ENCODE data around the gene FAM162A.
"Not testable (repeated sequence)": the region's sequence is repeated elsewhere in the genome, so short reads cannot be mapped to it uniquely, and the experiment has no call there.

Gene FAM162A

GRCh38 chr3:122415762-122416654 lies 32.0 kb downstream of the FAM162A start, which contains the start of gene WDR5B:
TSS of gene WDR5B (minus strand) at chr3:122416062. CDS start at chr3:122415528, 534 bp downstream.
- in situ Hi-C loops (cut with MboI; ENCODE audit: low sequenced_read_pairs), result no loop called here

- in situ Hi-C loops (cut with MboI; ENCODE audit: low sequenced_read_pairs), result no loop called here
Observed at GRCh38 chr3:122416966-122417365, 33.0 kb downstream of the FAM162A start.

- in situ Hi-C loops (cut with MboI; ENCODE audit: low sequenced_read_pairs), result no loop called here
Observed at GRCh38 chr3:122421101-122421500, 37.1 kb downstream of the FAM162A start.

DNA sequence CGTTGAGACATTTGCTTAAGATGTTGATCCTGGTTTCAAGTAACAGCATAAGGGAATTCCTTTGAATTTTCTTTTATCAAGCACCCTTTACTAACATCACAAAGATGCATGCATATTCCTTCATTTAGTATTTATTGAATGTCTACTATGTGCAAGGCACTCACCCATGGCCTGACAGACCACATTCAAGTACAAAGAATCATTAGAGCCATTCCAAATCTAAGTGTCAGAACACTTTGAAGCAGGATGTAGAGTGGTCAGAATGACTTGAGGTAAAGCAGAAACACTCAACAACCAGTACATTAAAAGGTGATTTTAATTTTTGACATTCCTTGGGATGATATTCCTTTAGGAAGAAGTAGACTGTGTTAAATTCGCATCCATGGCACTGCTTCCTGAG lies 37.9 kb downstream of the FAM162A start:
- in situ Hi-C loops (cut with MboI; ENCODE audit: low sequenced_read_pairs), result no loop called here

GRCh38 chr3:122427857-122428471 lies 44.0 kb downstream of the FAM162A start:
- in situ Hi-C loops (cut with MboI; ENCODE audit: low sequenced_read_pairs), result no loop called here

GRCh38 chr3:122430371-122430770 lies 46.4 kb downstream of the FAM162A start:
- in situ Hi-C loops (cut with MboI; ENCODE audit: low sequenced_read_pairs), result no loop called here

DNA sequence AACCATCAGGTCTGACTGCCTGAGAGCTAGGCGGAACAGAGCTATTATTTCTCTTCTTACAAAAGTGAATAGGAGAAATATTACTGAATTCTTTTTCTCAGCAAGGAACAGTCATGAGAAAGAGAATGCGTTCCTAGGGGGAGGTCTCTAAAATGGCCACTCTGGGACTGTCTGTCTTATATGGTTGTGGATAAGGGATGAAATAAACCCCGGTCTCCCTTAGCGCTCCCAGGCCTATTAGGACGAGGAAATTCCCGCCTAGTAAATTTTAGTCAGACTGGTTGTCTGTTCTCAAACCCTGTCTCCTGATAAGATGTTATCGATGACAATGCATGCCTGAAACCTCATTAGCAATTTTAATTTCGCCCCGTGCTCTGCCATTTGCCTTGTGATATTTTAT lies 52.0 kb downstream of the FAM162A start:
- in situ Hi-C loops (cut with MboI; ENCODE audit: low sequenced_read_pairs), result no loop called here

DNA sequence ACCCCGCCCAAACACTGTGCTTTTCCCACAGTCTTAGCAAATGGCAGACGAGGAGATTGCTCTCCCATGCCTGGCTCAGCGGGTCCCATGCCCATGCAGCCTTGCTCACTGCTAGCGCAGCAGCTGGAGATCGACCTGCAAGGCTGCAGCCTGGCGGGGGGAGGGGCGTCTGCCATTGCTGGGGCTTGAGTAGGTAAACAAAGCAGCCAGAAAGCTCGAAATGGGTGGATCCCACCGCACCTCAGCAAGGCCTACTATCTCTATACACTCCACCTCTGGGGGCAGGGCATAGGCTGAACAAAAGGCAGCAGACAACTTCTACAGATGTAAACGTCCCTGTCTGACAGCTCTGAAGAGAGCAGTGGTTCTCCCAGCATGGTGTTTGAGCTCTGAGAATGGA lies 59.1 kb downstream of the FAM162A start:
- in situ Hi-C loops (cut with MboI; ENCODE audit: low sequenced_read_pairs), result no loop called here

GRCh38 chr3:122443762-122444490 lies 59.9 kb downstream of the FAM162A start:
- in situ Hi-C loops (cut with MboI; ENCODE audit: low sequenced_read_pairs), result not testable (repeated sequence)

GRCh38 chr3:122444491-122444887 lies 60.5 kb downstream of the FAM162A start:
- in situ Hi-C loops (cut with MboI; ENCODE audit: low sequenced_read_pairs), result not testable (repeated sequence)

- in situ Hi-C loops (cut with MboI; ENCODE audit: low sequenced_read_pairs), result not testable (repeated sequence)
Observed at GRCh38 chr3:122448218-122448617, 64.2 kb downstream of the FAM162A start.

GRCh38 chr3:122451371-122451770 lies 67.4 kb downstream of the FAM162A start:
- in situ Hi-C loops (cut with MboI; ENCODE audit: low sequenced_read_pairs), result no loop called here

GRCh38 chr3:122456074-122456473 lies 72.1 kb downstream of the FAM162A start:
- in situ Hi-C loops (cut with MboI; ENCODE audit: low sequenced_read_pairs), result no loop called here

DNA sequence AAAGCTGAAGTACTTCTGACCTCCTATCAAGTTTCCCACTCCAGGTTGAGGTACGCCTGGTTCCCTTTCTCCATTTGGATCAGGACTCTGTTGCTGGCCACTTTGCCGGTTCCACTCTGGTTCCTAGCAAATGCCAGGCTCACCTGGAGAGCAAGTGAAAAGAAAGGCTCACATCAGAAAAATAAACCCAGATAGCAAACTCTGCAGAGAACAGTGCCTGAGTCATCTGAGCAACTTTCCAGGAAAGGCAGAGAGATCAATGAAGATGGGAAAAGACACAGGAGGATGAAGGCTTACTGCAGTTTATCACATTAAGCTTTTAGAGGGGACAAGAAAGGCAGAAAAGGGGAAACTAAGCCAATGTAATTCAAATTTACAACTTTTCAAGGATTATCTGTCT lies 73.7 kb downstream of the FAM162A start:
- in situ Hi-C loops (cut with MboI; ENCODE audit: low sequenced_read_pairs), result no loop called here

GRCh38 chr3:122458992-122459391 lies 75.0 kb downstream of the FAM162A start:
- in situ Hi-C loops (cut with MboI; ENCODE audit: low sequenced_read_pairs), result no loop called here

GRCh38 chr3:122461806-122462205 lies 77.8 kb downstream of the FAM162A start:
- in situ Hi-C loops (cut with MboI; ENCODE audit: low sequenced_read_pairs), result no loop called here
